ENCODE data around the gene CCNC. TPM values are rescaled to one million over a fixed set of nuclear protein-coding genes. Genes with fewer than 3 reads are reported as not detected.

Gene CCNC
- total and polyA plus RNA-seq, 8 donors = 1.2 to 158 (median 54.5) TPM

- H3K4me3 ChIP-seq = no peak overlapping the region
- TF ChIP-seq POLR2AphosphoS5 (IDR thresholded peaks at IDR 0.05) (no peak), CTCF (IDR thresholded peaks at IDR 0.05) (no peak), EP300 (IDR thresholded peaks at IDR 0.05) (no peak), POLR2A (IDR thresholded peaks at IDR 0.05) (no peak)
- no peak overlapping the region for H3K27ac ChIP-seq
- H3K27me3 ChIP-seq = peaks cover 14 to 100% (median 78%) of the 10 kb centered on the region in 3 donors
- no peak for DNase-seq
- 30 to 54% (median 42%) methylated on average over 1 of the region's 1 CpG for WGBS, 5 donors
- H3K9me3 ChIP-seq = peaks cover 3 to 19% (median 11%) of the 10 kb centered on the region in 4 donors
- intact Hi-C loops (cut with DNase I; ENCODE audit: low total_unique reads) = no loop called here
- H3K36me3 ChIP-seq = no peaks in the 10 kb centered on the region
- peaks cover 21 to 35% (median 27%) of the 10 kb centered on the region in 4 donors for H3K4me1 ChIP-seq
Observed at GRCh38 chr6:99592900-99593299, 24.4 kb upstream of the CCNC start.

GRCh38 chr6:99591673-99592364 is 23.4 kb upstream of the CCNC start:
- WGBS, 5 donors = 24 to 31% (median 29%) methylated on average over 6 of the region's 6 CpGs
- H3K27me3 ChIP-seq = peaks cover 14 to 95% (median 74%) of the 10 kb centered on the region in 3 donors

GRCh38 chr6:99590728-99591672 is 22.5 kb upstream of the CCNC start:
- 5 to 10% (median 6%) methylated on average over 26 to 63 of the region's 63 CpGs for WGBS, 5 donors
- Histone ChIP-seq H3K36me3 (no peaks in the 10 kb centered on the region), H3K4me3 (peak overlapping the region; percentile 3 to 28 (median 12)), H3K27me3 (peaks cover 14 to 87% (median 66%) of the 10 kb centered on the region in 3 donors), H3K27ac (no peak overlapping the region), H3K9me3 (peaks cover 3 to 19% (median 11%) of the 10 kb centered on the region in 4 donors), H3K4me1 (peaks cover 21 to 35% (median 27%) of the 10 kb centered on the region in 4 donors)
- TF ChIP-seq POLR2AphosphoS5 (IDR thresholded peaks at IDR 0.05) = no peak
- no peak for TF ChIP-seq EP300 (IDR thresholded peaks at IDR 0.05)
- TF ChIP-seq POLR2A (IDR thresholded peaks at IDR 0.05) = no peak
- no peak for TF ChIP-seq CTCF (IDR thresholded peaks at IDR 0.05)
- intact Hi-C loops (cut with DNase I; ENCODE audit: low total_unique reads) = no loop called here
- peak in 1 of 2 donors; percentile 47 for DNase-seq

More at GRCh38 chr6:99591673-99592364, 23.4 kb upstream of the CCNC start:
- Histone ChIP-seq H3K9me3 (peaks cover 3 to 19% (median 11%) of the 10 kb centered on the region in 4 donors), H3K4me1 (peaks cover 21 to 35% (median 27%) of the 10 kb centered on the region in 4 donors), H3K36me3 (no peaks in the 10 kb centered on the region), H3K4me3 (peak overlapping the region in 1 of 4 donors; percentile 28), H3K27ac (no peak overlapping the region)
- intact Hi-C loops (cut with DNase I; ENCODE audit: low total_unique reads) = no loop called here
- no peak for TF ChIP-seq POLR2AphosphoS5 (IDR thresholded peaks at IDR 0.05)
- no peak for TF ChIP-seq CTCF (IDR thresholded peaks at IDR 0.05)
- TF ChIP-seq EP300 (IDR thresholded peaks at IDR 0.05) = no peak
- TF ChIP-seq POLR2A (IDR thresholded peaks at IDR 0.05) = no peak
- no peak for DNase-seq

GRCh38 chr6:99589907-99590493 is 21.5 kb upstream of the CCNC start:
- TF ChIP-seq CTCF (IDR thresholded peaks at IDR 0.05) (no peak), POLR2AphosphoS5 (IDR thresholded peaks at IDR 0.05) (no peak), EP300 (IDR thresholded peaks at IDR 0.05) (no peak), POLR2A (IDR thresholded peaks at IDR 0.05) (no peak)
- intact Hi-C loops (cut with DNase I; ENCODE audit: low total_unique reads) = no loop called here
- peaks cover 21 to 35% (median 27%) of the 10 kb centered on the region in 4 donors for H3K4me1 ChIP-seq
- H3K36me3 ChIP-seq = no peaks in the 10 kb centered on the region
- 32 to 38% (median 33%) methylated on average over 10 of the region's 10 CpGs for WGBS, 5 donors
- H3K4me3 ChIP-seq = peak overlapping the region in 1 of 4 donors; percentile 28
- no peak overlapping the region for H3K27ac ChIP-seq
- peaks cover 14 to 77% (median 63%) of the 10 kb centered on the region in 3 donors for H3K27me3 ChIP-seq
- peaks cover 3 to 10% (median 8%) of the 10 kb centered on the region in 4 donors for H3K9me3 ChIP-seq
- no peak for DNase-seq
